ENCODE measurements around the gene SLC6A17.

The SLC6A17 gene

DNA sequence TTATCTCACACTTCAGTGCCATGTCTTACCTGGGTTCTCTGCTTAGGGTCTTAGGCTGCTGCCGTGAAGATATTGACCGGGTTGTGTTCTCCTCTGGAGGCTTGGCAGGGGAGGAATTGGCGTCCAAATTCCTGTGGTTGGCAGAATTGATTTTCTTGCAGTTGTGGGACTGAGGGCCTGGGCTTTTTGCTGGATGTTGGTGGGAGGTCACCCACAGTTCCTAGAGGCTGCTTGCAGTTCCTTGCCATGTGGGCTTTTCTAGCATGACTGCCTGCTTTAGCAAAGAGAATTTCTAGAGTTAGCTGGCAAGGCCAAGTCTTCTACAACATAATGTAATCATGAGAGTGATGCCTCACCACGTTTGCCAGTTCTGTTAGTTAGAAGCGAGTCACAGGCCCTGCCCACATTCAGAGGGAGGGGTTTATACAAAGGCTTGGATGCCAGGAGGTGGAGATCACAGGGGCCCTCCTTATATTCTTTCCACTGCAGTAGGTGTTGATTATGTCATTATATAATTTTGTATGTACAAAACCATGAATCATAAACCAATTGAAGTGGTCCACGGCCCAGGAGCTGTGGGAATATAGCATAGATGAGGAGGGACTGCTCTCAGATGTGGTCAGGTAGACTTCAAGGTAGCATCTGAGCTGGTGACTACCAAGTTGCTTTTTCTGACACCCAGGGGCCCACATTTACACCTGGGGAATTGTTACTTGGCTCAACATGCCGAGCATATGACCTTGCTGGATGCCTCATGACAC lies 31.5 kb upstream of the SLC6A17 start:
- no peak for TF ChIP-seq CEBPB (IDR thresholded peaks at IDR 0.05)
- no peak for TF ChIP-seq CREB1 (IDR thresholded peaks at IDR 0.05; ENCODE audit: low read depth)
- no peak for TF ChIP-seq RAD21 (IDR thresholded peaks at IDR 0.05; ENCODE audit: low read depth)
- TF ChIP-seq USF1 (IDR thresholded peaks at IDR 0.05): no peak
- TF ChIP-seq YY1 (IDR thresholded peaks at IDR 0.05; ENCODE audit: low read depth): no peak

DNA sequence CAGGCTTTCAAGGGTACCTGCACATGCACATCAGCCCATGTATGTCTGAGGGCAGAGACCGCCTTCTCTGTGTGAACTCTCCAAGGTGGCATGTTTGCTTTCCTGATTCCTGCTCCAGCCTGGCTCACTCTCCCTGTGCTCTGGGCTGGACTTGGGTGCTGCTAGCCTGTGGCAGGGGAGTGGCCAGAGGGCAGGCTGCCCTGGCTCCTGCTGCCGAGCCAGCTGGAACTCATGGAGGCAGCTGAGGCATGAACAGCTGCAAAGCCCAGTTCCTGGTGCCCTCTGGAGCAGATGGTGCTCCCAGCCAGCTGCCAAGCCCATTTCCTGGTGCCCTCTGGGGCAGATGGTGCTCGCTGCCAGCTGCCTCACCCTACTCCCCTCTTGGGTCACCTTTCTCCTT lies 30.5 kb upstream of the SLC6A17 start:
- TF ChIP-seq, protein P1, sequence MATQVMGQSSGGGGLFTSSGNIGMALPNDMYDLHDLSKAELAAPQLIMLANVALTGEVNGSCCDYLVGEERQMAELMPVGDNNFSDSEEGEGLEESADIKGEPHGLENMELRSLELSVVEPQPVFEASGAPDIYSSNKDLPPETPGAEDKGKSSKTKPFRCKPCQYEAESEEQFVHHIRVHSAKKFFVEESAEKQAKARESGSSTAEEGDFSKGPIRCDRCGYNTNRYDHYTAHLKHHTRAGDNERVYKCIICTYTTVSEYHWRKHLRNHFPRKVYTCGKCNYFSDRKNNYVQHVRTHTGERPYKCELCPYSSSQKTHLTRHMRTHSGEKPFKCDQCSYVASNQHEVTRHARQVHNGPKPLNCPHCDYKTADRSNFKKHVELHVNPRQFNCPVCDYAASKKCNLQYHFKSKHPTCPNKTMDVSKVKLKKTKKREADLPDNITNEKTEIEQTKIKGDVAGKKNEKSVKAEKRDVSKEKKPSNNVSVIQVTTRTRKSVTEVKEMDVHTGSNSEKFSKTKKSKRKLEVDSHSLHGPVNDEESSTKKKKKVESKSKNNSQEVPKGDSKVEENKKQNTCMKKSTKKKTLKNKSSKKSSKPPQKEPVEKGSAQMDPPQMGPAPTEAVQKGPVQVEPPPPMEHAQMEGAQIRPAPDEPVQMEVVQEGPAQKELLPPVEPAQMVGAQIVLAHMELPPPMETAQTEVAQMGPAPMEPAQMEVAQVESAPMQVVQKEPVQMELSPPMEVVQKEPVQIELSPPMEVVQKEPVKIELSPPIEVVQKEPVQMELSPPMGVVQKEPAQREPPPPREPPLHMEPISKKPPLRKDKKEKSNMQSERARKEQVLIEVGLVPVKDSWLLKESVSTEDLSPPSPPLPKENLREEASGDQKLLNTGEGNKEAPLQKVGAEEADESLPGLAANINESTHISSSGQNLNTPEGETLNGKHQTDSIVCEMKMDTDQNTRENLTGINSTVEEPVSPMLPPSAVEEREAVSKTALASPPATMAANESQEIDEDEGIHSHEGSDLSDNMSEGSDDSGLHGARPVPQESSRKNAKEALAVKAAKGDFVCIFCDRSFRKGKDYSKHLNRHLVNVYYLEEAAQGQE (IDR thresholded peaks at IDR 0.05; ENCODE audit: low read depth): peak; percentile 43; the same call in 1 of the 2 replicates
- no peak for TF ChIP-seq EGR1 (IDR thresholded peaks at IDR 0.05)

GRCh38 chr1:110120960-110121561 lies 29.2 kb upstream of the SLC6A17 start:
- no peak for TF ChIP-seq CREB1 (IDR thresholded peaks at IDR 0.05; ENCODE audit: low read depth)
- TF ChIP-seq, protein P1 (IDR thresholded peaks at IDR 0.05; ENCODE audit: low read depth): no peak
- TF ChIP-seq NFIC (IDR thresholded peaks at IDR 0.05): peak; percentile 67
- TF ChIP-seq TAF1 (IDR thresholded peaks at IDR 0.05; ENCODE audit: low read depth): no peak
- no peak for TF ChIP-seq MAX (IDR thresholded peaks at IDR 0.05)
- TF ChIP-seq TCF12 (IDR thresholded peaks at IDR 0.05; ENCODE audit: low read depth): peak; percentile 78; the same call in 1 of the 2 replicates
- 0 out of 2 replicates have a peak, but pooled peaks have one; percentile 28 for TF ChIP-seq FOXM1 (IDR thresholded peaks at IDR 0.05; ENCODE audit: borderline replicate concordance, low read depth)
- TF ChIP-seq EP300 (IDR thresholded peaks at IDR 0.05; ENCODE audit: borderline replicate concordance): peak; percentile 60; the same call in 1 of the 2 replicates
- no peak for TF ChIP-seq YY1 (IDR thresholded peaks at IDR 0.05; ENCODE audit: low read depth)
- TF ChIP-seq CEBPB (IDR thresholded peaks at IDR 0.05): 0 out of 2 replicates have a peak, but pooled peaks have one; percentile 3
- TF ChIP-seq ZBTB7A (IDR thresholded peaks at IDR 0.05; ENCODE audit: low read depth): no peak
- 0 out of 2 replicates have a peak, but pooled peaks have one; percentile 2 for TF ChIP-seq USF1 (IDR thresholded peaks at IDR 0.05)
- peak; percentile 36; the same call in 1 of the 2 replicates for TF ChIP-seq TEAD4 (IDR thresholded peaks at IDR 0.05)
- no peak for TF ChIP-seq RAD21 (IDR thresholded peaks at IDR 0.05; ENCODE audit: low read depth)
- 0 out of 2 replicates have a peak, but pooled peaks have one; percentile 14 for TF ChIP-seq EGR1 (IDR thresholded peaks at IDR 0.05)

DNA sequence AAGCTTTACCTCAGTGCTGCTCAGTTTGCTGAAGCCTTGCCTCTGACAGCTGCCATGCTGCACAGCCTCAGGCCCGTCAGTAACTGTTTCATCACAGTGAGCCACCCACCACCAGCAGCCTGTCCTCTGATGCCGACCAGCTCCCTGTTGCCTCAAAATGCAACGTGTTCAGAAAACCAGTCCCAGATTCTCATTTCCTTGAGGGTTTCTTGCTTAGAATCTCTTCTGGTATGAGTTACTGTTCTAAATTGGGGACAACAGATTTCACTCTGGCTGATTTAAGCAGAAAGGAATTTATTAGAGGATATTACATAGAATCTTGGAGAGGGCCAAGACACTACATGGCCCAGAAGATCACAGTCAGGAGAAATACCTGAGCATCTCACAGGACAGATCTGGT lies 27.1 kb upstream of the SLC6A17 start:
- TF ChIP-seq USF1 (IDR thresholded peaks at IDR 0.05) (no peak), NFIC (IDR thresholded peaks at IDR 0.05) (no peak), TEAD4 (IDR thresholded peaks at IDR 0.05) (no peak), TCF12 (IDR thresholded peaks at IDR 0.05; ENCODE audit: low read depth) (no peak), EP300 (IDR thresholded peaks at IDR 0.05; ENCODE audit: borderline replicate concordance) (no peak), CREB1 (IDR thresholded peaks at IDR 0.05; ENCODE audit: low read depth) (no peak), CEBPB (IDR thresholded peaks at IDR 0.05) (no peak), FOXM1 (IDR thresholded peaks at IDR 0.05; ENCODE audit: borderline replicate concordance, low read depth) (no peak), ZBTB7A (IDR thresholded peaks at IDR 0.05; ENCODE audit: low read depth) (no peak), YY1 (IDR thresholded peaks at IDR 0.05; ENCODE audit: low read depth) (no peak), TAF1 (IDR thresholded peaks at IDR 0.05; ENCODE audit: low read depth) (no peak), EGR1 (IDR thresholded peaks at IDR 0.05) (no peak), MAX (IDR thresholded peaks at IDR 0.05) (no peak), RAD21 (IDR thresholded peaks at IDR 0.05; ENCODE audit: low read depth) (no peak)
- TF ChIP-seq, protein P1 (IDR thresholded peaks at IDR 0.05; ENCODE audit: low read depth): no peak

All from Ishikawa (cell line).